Thyroid gland (tissue), 4 donors: ENCODE results near the gene COG7.
"Not testable (repeated sequence)": the region's sequence is repeated elsewhere in the genome, so short reads cannot be mapped to it uniquely, and the experiment has no call there.

Source experiments
- POLR2A ChIP-seq, 2 donors: fragments of 450-650 bp; IDR thresholded peaks; one replicate each; pipeline ENCODE4 v1.6.1; 2017; ENCODE audit warnings: antibody characterized with exemption in 2 of 2, mild to moderate bottlenecking in 2 of 2, moderate library complexity in 1 of 2
- TF ChIP-seq, protein P1 (sequence below), 6 experiments: fragments of 200-600 bp in 3 of 6; fragments of 450-650 bp in 3 of 6; sonication (generic) in 3 of 6; IDR thresholded peaks; one replicate each; pipeline ENCODE4 v1.5.1; 2016 to 2019; ENCODE audit warnings: antibody characterized with exemption in 6 of 6, mild to moderate bottlenecking in 2 of 6, inconsistent platforms in 1 of 6, moderate library complexity in 1 of 6

DNA sequence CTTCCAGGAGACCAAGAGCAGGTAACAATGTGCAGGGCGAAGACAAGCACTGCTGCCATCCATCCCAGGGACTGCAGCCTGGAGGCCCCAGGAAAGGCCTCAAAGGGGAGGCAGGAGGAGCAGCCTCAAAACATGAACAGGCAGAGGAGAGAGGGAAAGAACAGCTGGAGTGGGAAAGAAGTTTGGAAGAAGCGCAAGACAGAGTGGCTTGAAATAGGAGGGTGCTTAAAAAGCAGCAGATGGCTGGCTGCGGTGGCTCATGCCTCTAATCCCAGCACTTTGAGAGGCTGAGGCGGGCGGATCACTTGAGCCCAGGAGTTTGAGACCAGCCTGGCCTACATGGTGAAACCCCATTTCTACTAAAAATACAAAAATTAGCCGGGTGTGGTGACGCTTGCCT, 52.5 kb downstream of the COG7 start:
- TF ChIP-seq, protein P1, sequence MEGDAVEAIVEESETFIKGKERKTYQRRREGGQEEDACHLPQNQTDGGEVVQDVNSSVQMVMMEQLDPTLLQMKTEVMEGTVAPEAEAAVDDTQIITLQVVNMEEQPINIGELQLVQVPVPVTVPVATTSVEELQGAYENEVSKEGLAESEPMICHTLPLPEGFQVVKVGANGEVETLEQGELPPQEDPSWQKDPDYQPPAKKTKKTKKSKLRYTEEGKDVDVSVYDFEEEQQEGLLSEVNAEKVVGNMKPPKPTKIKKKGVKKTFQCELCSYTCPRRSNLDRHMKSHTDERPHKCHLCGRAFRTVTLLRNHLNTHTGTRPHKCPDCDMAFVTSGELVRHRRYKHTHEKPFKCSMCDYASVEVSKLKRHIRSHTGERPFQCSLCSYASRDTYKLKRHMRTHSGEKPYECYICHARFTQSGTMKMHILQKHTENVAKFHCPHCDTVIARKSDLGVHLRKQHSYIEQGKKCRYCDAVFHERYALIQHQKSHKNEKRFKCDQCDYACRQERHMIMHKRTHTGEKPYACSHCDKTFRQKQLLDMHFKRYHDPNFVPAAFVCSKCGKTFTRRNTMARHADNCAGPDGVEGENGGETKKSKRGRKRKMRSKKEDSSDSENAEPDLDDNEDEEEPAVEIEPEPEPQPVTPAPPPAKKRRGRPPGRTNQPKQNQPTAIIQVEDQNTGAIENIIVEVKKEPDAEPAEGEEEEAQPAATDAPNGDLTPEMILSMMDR (IDR thresholded peaks at IDR 0.05): not testable (repeated sequence)
- not testable (repeated sequence) for TF ChIP-seq POLR2A (IDR thresholded peaks at IDR 0.05)
